Memory B cell (primary cell): ENCODE results near the gene PAPSS2.

Experiments used
- ATAC-seq: fragments of 150-1000 bp; cut with Tn5 transposase; 2 replicates; pipeline ENCODE4 v1.10.0; 2021; ENCODE audit warnings: low read depth, mild to moderate bottlenecking, moderate library complexity
- DNase-seq, 2 donors: peaks; one replicate each; pipeline ENCODE4 v3.0.0; 2022; ENCODE audit warnings: low spot score in 2 of 2
- H3K27ac Mint-ChIP-seq: one replicate; pipeline ENCODE4 v1.8.0; 2022; ENCODE audit warnings: mild to moderate bottlenecking, moderate library complexity, mixed read lengths
- H3K27me3 Mint-ChIP-seq: one replicate; pipeline ENCODE4 v1.8.0; 2022; ENCODE audit warnings: mixed read lengths
- H3K36me3 Mint-ChIP-seq: one replicate; pipeline ENCODE4 v1.8.0; 2022; ENCODE audit warnings: mild to moderate bottlenecking, mixed read lengths
- H3K4me1 Mint-ChIP-seq: one replicate; pipeline ENCODE4 v1.8.0; 2022; ENCODE audit warnings: mixed read lengths
- H3K4me3 Mint-ChIP-seq: one replicate; pipeline ENCODE4 v1.8.0; 2022; ENCODE audit warnings: mild to moderate bottlenecking, moderate library complexity, mixed read lengths
- H3K9me3 Mint-ChIP-seq: one replicate; pipeline ENCODE4 v1.8.0; 2022; ENCODE audit warnings: mixed read lengths

The PAPSS2 gene

GRCh38 chr10:87696922-87697745 is 37.5 kb downstream of the PAPSS2 start:
- H3K27me3 Mint-ChIP-seq, result peaks cover 2% of the 10 kb centered on the region
- peaks cover 2% of the 10 kb centered on the region for H3K4me1 Mint-ChIP-seq
- H3K4me3 Mint-ChIP-seq, result no peak overlapping the region
- DNase-seq (no peak), ATAC-seq (no peak)
- no peaks in the 10 kb centered on the region for H3K9me3 Mint-ChIP-seq
- no peak overlapping the region for H3K27ac Mint-ChIP-seq
- no peaks in the 10 kb centered on the region for H3K36me3 Mint-ChIP-seq

- Mint-ChIP-seq H3K4me1 (no peaks in the 10 kb centered on the region), H3K9me3 (no peaks in the 10 kb centered on the region), H3K27me3 (peaks cover 2% of the 10 kb centered on the region), H3K4me3 (no peak overlapping the region), H3K36me3 (no peaks in the 10 kb centered on the region), H3K27ac (no peak overlapping the region)
- ATAC-seq (no peak), DNase-seq (no peak)
These were observed 40.5 kb downstream of the PAPSS2 start for GRCh38 chr10:87700031-87700796.

- ATAC-seq (no peak), DNase-seq (no peak)
- no peaks in the 10 kb centered on the region for H3K36me3 Mint-ChIP-seq
- no peaks in the 10 kb centered on the region for H3K4me1 Mint-ChIP-seq
- no peaks in the 10 kb centered on the region for H3K9me3 Mint-ChIP-seq
- H3K27ac Mint-ChIP-seq, result no peak overlapping the region
- H3K4me3 Mint-ChIP-seq, result no peak overlapping the region
- H3K27me3 Mint-ChIP-seq, result peaks cover 2% of the 10 kb centered on the region
These were observed 42.7 kb downstream of the PAPSS2 start for GRCh38 chr10:87702260-87702972.

GRCh38 chr10:87702973-87703294 is 43.3 kb downstream of the PAPSS2 start:
- H3K27me3 Mint-ChIP-seq, result peaks cover 2% of the 10 kb centered on the region
- DNase-seq (no peak), ATAC-seq (no peak)
- H3K36me3 Mint-ChIP-seq, result no peaks in the 10 kb centered on the region
- H3K27ac Mint-ChIP-seq, result no peak overlapping the region
- H3K4me3 Mint-ChIP-seq, result no peak overlapping the region
- H3K9me3 Mint-ChIP-seq, result no peaks in the 10 kb centered on the region
- H3K4me1 Mint-ChIP-seq, result no peaks in the 10 kb centered on the region

GRCh38 chr10:87703771-87704170 is 44.1 kb downstream of the PAPSS2 start:
- no peak overlapping the region for H3K27ac Mint-ChIP-seq
- H3K27me3 Mint-ChIP-seq, result peaks cover 2% of the 10 kb centered on the region
- H3K4me3 Mint-ChIP-seq, result no peak overlapping the region
- DNase-seq, result no peak
- H3K4me1 Mint-ChIP-seq, result no peaks in the 10 kb centered on the region
- H3K36me3 Mint-ChIP-seq, result no peaks in the 10 kb centered on the region
- no peaks in the 10 kb centered on the region for H3K9me3 Mint-ChIP-seq
- no peak for ATAC-seq

GRCh38 chr10:87705339-87705738 is 45.7 kb downstream of the PAPSS2 start:
- ATAC-seq (no peak), DNase-seq (no peak)
- Mint-ChIP-seq H3K36me3 (no peaks in the 10 kb centered on the region), H3K27ac (no peak overlapping the region), H3K27me3 (peaks cover 7% of the 10 kb centered on the region), H3K4me1 (no peaks in the 10 kb centered on the region), H3K9me3 (no peaks in the 10 kb centered on the region), H3K4me3 (no peak overlapping the region)

- H3K4me1 Mint-ChIP-seq, result no peaks in the 10 kb centered on the region
- ATAC-seq (no peak), DNase-seq (no peak)
- H3K36me3 Mint-ChIP-seq, result no peaks in the 10 kb centered on the region
- no peaks in the 10 kb centered on the region for H3K9me3 Mint-ChIP-seq
- peak overlapping the region; percentile 26 for H3K27ac Mint-ChIP-seq
- H3K4me3 Mint-ChIP-seq, result no peak overlapping the region
- peaks cover 7% of the 10 kb centered on the region for H3K27me3 Mint-ChIP-seq
These were observed 47.1 kb downstream of the PAPSS2 start for GRCh38 chr10:87706731-87707130.

GRCh38 chr10:87707254-87707653 is 47.6 kb downstream of the PAPSS2 start:
- H3K36me3 Mint-ChIP-seq, result no peaks in the 10 kb centered on the region
- no peak for ATAC-seq
- H3K27ac Mint-ChIP-seq, result peak overlapping the region; percentile 26
- DNase-seq, result no peak
- H3K27me3 Mint-ChIP-seq, result peaks cover 7% of the 10 kb centered on the region
- no peaks in the 10 kb centered on the region for H3K4me1 Mint-ChIP-seq
- no peak overlapping the region for H3K4me3 Mint-ChIP-seq
- H3K9me3 Mint-ChIP-seq, result no peaks in the 10 kb centered on the region

GRCh38 chr10:87712913-87713616 is 53.4 kb downstream of the PAPSS2 start:
- DNase-seq, result no peak
- Mint-ChIP-seq H3K27ac (no peak overlapping the region), H3K4me3 (no peak overlapping the region), H3K36me3 (no peaks in the 10 kb centered on the region), H3K4me1 (no peaks in the 10 kb centered on the region), H3K27me3 (peaks cover 8% of the 10 kb centered on the region), H3K9me3 (no peaks in the 10 kb centered on the region)
- ATAC-seq, result no peak

- no peak for DNase-seq
- Mint-ChIP-seq H3K9me3 (no peaks in the 10 kb centered on the region), H3K36me3 (no peaks in the 10 kb centered on the region), H3K27me3 (peaks cover 8% of the 10 kb centered on the region), H3K4me1 (peaks cover 2% of the 10 kb centered on the region), H3K27ac (no peak overlapping the region), H3K4me3 (no peak overlapping the region)
- ATAC-seq, result no peak
These were observed 54.0 kb downstream of the PAPSS2 start for GRCh38 chr10:87713707-87714106.

- Mint-ChIP-seq H3K27ac (no peak overlapping the region), H3K4me1 (peaks cover 5% of the 10 kb centered on the region), H3K4me3 (no peak overlapping the region), H3K36me3 (no peaks in the 10 kb centered on the region), H3K27me3 (peaks cover 3% of the 10 kb centered on the region), H3K9me3 (no peaks in the 10 kb centered on the region)
- no peak for ATAC-seq
- DNase-seq, result no peak
These were observed 56.1 kb downstream of the PAPSS2 start for GRCh38 chr10:87715552-87716347.

GRCh38 chr10:87716348-87716670 is 56.6 kb downstream of the PAPSS2 start:
- Mint-ChIP-seq H3K27ac (no peak overlapping the region), H3K36me3 (no peaks in the 10 kb centered on the region), H3K27me3 (peaks cover 3% of the 10 kb centered on the region), H3K4me1 (peaks cover 5% of the 10 kb centered on the region), H3K4me3 (no peak overlapping the region), H3K9me3 (no peaks in the 10 kb centered on the region)
- DNase-seq (no peak), ATAC-seq (no peak)

GRCh38 chr10:87720665-87721064 is 61.0 kb downstream of the PAPSS2 start:
- Mint-ChIP-seq H3K36me3 (no peaks in the 10 kb centered on the region), H3K27me3 (no peaks in the 10 kb centered on the region), H3K4me1 (peaks cover 5% of the 10 kb centered on the region), H3K27ac (no peak overlapping the region), H3K4me3 (no peak overlapping the region), H3K9me3 (no peaks in the 10 kb centered on the region)
- ATAC-seq, result no peak
- DNase-seq, result no peak
